Measurements from ENCODE around the gene MAGEF1.
A peak's percentile ranks its signal among the peaks of the same experiment; 100 is the strongest.

MAGEF1 gene

DNA sequence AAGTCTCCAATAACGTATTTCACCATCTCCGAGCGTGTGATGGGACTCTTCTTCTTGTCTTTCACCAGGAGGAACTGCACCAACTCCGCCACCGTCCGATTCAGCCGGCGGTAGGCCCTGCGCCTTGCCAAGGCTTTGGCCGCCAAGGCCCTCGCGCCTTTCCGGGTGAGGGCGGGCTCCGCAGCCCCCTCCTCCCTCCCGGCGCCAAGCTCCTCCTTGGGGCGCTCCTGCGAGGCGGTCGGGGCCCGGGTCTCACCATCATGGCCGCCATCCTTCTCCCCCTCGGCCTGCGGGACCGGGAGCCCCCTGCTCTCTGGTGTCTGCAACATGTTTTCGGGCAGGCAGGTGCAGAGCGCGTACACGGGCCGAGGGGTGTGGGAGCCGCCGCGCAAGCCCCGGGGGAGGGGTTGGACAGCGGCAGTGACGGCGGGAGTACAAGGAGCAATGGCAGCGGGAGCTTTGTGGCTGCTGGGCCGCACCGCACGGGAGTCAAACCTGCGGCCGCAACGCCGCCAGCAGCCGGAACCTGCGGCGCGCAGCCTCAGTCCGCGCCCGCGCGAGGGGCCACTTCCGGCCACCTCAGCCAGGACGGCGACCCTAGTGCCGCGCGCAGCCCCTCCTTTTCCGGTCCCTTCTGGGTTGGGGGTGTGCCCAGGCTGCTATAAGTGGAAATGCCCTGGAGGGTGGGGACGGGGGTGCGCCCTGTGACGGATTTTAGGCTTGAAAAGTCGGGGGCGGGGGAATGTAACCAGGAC, at the start of gene MAGEF1:
Gene MAGEF1 (minus strand): TSS at position 572 of the 755 bp plus-strand sequence. CDS start 243 bp downstream, at position 329.
- peak; percentile 85 for DNase-seq

DNA sequence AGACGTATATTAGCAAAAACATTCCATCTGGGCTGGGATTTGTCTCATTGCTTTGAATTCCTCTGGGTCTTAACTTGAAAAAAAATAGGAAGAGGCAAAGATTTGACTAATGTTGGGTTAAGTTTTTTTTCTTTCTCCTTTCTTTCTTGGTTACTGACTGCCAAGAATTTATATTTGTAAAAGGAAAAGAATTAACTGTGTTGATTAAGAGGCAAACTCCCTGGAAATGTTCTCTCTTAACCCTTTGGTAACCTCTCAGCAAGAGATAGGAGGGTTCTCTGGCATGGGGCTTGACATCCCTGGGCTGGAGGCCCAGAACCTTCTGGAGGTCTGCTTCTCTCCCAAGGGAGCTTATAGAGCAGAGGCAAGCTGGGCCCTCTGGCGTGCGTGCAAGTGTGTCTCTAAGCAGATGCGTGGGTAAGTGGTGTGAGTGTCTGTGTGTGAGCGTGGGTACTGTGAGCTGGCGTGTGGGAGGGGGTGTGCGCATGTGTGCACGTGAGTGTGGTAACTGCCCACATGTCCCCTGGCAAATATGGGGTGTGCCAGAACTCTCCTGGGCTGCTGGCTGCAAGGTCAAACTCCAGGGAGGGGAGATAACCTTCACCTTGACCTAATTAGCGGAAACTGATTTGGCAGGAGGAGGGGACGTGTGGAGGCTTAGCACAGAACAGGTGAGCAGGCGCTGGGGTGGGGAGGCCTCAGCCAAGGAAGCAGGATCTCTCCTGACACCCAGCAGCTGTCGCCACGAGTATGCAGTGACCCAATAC, 49.4 kb upstream of the MAGEF1 start:
- peak; percentile 51 for DNase-seq

GRCh38 chr3:184760337-184761074, 48.6 kb upstream of the MAGEF1 start:
- no peak for DNase-seq

DNA sequence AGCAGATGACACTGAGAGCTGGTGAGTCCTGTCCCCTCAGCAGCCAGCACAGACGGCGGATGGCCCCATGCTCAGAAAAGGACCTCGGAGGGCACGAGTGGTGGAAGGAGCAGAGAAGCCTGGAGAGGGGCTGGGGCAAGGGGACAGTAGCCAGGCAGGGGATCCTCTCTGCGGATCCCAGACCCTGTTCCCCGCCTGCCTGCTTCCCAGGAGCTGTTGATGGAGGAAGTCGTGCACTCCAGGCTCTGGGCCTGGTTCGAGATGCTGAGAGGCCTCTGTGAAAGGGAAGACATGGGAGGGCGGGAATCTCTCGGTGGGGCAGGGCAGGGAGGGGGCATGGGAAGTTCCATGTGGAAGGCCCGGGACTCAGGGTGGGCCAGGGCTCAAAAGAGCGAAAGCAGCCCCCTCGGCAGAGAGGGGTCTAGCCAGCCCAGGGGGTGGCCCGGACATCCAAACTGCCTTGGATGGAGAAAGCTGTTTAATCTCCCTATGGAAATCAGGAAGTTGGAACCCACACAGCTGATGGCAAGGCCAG, 47.9 kb upstream of the MAGEF1 start:
- DNase-seq = no peak

GRCh38 chr3:184758056-184758455, 46.2 kb upstream of the MAGEF1 start:
- DNase-seq = no peak

- DNase-seq = no peak
Measured at GRCh38 chr3:184757022-184757651, 45.3 kb upstream of the MAGEF1 start.

GRCh38 chr3:184756151-184757021, 44.5 kb upstream of the MAGEF1 start:
- no peak for DNase-seq

DNA sequence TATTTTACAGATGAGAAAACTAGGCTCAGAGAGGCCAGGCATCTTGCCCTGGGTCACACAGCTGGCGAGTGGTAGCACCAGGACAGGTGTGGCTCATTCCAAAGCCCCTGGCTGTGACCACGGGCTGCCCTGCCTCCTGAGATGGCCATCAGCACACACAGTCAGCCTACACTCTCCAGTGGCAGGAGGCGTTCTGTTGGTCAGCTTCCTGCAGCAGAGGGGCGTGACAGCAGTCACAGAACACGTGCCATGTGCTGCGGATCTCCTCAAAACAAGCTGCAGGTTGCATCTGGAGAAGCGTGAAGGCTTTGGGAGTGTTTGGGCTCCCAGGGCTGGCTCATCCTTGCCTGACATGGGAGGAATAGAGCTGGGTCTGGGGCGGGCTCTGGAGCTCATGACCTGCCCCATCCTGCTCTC, 43.5 kb upstream of the MAGEF1 start:
- no peak for DNase-seq

DNA sequence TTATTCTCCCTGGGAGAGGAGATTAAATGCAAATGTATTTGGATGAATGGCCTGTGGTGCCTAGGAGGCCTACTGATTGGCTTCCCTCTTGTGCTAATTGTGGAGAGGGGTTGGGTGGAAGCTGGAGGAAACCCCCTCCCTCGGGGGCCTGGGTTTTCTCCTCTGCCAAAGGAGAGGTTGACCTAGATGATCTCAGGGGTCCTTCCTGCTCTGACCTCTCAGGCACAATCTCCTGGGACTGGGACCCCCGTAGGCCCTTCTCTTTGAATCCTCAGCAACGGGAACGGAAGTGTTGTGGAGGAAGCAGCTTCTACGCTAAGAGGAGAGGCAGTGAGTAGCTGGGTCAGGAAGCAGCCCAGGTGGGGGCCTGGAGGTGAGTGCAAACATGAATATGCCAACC, 40.5 kb upstream of the MAGEF1 start:
- DNase-seq = no peak

GRCh38 chr3:184751204-184752040, 39.6 kb upstream of the MAGEF1 start:
- DNase-seq = no peak

- no peak for DNase-seq
Measured at GRCh38 chr3:184750349-184751083, 38.7 kb upstream of the MAGEF1 start.

DNA sequence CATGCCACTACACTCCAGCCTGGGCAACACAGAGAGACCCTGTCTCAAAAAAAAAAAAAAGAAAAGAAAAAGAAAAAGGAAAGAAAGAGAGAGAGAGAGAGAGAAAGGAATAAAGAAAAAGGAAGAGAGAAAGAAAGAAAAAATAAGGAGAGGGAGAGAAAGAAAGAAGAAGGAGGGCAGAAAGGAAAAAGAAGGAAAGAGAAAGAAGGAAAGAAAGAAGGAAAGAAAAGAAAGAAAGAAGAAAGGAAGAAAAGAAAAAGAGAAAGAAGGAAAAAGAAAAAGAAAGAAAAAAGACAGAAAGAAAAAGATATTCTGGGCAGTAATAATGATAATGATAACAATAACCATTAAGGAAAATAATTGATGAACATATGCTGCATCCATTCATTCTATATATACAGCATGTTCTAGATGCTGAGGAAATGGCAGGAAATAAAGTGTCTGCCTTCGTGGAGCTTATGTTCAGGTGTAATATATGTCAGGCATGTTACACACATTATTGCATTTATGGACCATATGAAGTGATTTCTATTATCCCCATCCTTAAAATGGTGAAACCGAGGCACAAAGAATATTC, 37.4 kb upstream of the MAGEF1 start:
- no peak for DNase-seq

GRCh38 chr3:184748219-184749135, 36.6 kb upstream of the MAGEF1 start:
- no peak for DNase-seq

- DNase-seq = no peak
Measured at GRCh38 chr3:184746131-184747120, 34.6 kb upstream of the MAGEF1 start.

- DNase-seq = no peak
Measured at GRCh38 chr3:184745526-184745925, 33.7 kb upstream of the MAGEF1 start.

GRCh38 chr3:184743248-184743647, 31.4 kb upstream of the MAGEF1 start:
- DNase-seq = no peak

DNA sequence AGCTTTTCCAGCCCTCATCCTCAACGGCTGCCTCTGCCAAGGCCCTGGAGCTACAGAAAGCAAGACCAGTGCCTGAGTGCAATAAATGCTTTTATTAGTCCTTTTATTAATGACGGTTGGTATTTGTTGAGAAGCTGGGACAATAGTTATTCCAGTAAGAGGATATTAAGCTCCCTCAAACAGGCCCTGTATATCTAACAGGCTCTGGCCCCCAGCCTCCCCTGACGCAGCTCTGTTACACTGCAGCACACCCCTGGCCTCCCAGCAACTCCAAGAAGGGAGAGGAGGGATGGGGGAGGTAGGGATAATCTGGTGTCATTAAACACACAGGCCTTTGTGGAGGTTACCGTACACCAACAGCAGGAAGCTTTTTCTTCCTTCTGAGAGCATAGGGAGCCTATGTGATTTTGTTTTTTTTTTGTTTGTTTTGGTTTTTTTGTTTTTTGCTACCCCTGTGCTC, 30.8 kb upstream of the MAGEF1 start:
- no peak for DNase-seq

Data from NCI-H2171 (cell line).